Measurements from ENCODE around the gene DIAPH2. TPM values are rescaled to one million over a fixed set of nuclear protein-coding genes. Genes with fewer than 3 reads are reported as not detected.
"Not testable (repeated sequence)": the region's sequence is repeated elsewhere in the genome, so short reads cannot be mapped to it uniquely, and the experiment has no call there.

DIAPH2 gene
- polyA plus RNA-seq, 12 donors, result 8.0 to 13.0 (median 9.7) TPM; not detected in 1

DNA sequence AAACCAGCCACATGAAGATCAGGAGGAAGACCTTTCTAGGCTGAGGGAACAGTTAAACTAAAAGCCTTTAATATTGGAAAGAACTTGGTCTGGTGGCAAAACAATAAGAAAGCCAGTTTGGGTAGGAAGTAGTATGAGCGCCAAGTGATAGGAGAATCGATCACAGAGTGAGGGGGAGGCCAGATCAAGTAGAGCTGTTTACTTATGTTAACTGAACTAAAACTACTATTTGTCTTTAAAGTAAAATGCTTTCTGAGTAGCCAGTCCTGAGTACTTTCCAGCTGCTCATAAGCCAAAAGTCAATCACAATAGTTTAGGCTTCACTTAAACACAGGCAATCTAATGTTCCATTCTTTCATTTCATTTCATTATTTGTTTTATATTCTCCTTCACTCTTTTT lies 136.3 kb downstream of the DIAPH2 start:
- no peak for DNase-seq

DNA sequence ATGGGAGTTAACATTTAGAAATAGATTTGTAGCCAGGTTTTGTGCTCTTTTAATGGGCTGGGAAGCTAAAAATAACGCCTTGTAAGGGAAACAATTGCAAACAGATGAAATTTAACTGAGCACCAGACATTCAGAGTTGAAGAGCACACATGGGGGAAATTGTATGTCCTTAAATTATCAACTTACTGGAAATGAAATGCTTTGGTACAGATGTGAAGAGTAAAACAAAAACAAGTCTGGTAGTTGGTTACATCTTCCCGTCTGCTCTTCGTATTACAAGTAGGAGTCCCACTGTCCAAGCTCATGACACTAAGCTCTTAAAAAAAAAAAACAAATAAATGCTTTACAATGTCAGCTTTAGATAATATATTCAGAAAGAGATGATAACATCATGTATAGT lies 139.5 kb downstream of the DIAPH2 start:
- DNase-seq, result no peak

- DNase-seq, result no peak
These were observed 148.7 kb downstream of the DIAPH2 start for GRCh38 chrX:96833333-96833732.

DNA sequence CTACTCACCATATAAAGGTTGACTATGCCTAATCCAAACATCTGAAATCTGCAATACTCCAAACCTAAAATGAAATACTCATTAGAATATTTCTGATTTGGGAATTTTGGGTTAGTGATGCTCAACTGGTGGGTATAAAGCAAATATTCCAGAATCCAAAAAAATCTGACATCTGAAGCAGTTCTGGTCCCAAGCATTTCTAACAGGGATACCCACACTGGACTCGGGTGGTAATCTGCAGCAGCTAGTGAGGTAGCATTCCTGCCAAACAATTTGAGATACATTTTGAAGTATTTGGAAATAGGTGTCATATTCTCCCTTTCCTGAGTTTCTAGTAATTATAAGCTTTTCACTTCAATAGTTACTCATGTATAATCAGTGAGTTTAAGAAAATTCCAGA lies 149.5 kb downstream of the DIAPH2 start:
- DNase-seq, result no peak

- no peak for DNase-seq
These were observed 151.1 kb downstream of the DIAPH2 start for GRCh38 chrX:96835660-96836289.

DNA sequence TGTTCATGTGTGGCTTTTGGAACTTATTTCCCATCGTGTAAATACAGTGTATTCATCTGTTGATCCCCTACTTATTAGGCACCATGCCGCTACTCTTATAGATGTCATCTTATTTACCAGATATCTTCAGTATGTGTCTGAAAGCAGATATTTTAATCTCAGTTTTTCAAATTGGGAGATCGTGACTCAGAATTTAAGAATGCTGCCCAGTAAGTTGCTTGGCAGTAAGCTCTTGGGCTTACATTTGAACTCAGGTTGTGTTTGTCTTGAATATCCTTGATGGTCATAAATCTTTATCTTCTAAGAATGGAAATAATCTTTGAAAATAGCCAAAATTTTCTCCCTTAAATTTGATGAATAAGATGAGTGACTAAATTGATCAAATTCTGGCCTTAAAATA lies 153.2 kb downstream of the DIAPH2 start:
- no peak for DNase-seq

DNA sequence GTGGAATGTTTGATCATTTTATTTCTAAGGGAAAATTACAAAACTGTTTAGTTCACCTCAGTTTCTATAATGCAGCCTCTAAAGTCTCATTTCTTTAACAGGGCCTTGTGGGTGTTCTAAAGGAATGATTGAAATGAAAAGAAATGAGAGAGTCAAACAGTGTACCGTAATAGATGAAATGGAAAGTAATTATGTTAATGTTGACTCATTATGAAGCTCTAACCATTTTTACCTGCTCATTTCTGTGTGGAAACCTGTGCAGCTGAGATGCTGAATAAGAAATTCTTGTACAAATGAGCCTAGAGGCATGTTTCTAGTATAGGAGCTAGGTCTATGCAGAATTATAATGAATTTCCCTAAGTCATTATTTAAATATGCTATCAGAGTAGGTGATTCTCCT lies 153.9 kb downstream of the DIAPH2 start:
- DNase-seq, result no peak

DNA sequence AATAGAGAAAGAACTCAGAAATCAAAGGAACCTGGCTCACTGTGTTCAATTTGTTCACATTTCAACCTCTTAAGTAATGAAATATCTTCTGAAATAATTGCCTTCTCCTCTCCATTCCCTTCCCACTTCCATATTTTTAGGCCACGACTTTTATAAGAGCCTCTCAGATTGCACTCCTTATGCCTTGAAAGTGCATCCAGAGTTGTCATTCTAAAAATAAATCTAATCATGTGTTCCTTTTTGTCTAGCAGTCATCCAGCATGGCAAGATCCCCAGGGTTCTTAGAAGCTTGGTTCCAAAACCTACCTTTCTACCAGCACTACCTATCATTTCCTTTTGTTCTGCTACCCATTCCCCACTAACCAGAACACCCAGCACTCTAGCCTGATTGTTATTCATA lies 156.7 kb downstream of the DIAPH2 start:
- no peak for DNase-seq

- DNase-seq, result not testable (repeated sequence)
These were observed 157.2 kb downstream of the DIAPH2 start for GRCh38 chrX:96841866-96842265.

DNA sequence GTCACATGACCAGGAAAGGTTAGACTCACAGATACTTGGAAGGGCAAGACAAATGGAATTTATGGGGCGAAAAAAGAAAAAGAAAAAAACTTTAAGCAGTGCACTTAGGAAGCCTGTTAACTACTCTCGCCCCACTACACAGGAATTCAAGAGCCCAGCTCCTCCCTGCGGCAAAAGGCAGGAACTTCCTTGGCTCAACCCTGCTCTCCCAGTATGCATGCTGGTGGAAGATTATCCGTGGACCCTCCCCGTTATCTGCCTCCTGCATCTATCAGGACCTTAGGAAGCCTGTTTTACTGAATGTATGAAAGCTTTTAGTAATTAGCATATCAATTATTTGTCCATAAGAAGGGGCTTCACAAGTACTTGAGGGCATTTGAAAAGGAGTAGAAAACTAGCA lies 158.9 kb downstream of the DIAPH2 start:
- no peak for DNase-seq

DNA sequence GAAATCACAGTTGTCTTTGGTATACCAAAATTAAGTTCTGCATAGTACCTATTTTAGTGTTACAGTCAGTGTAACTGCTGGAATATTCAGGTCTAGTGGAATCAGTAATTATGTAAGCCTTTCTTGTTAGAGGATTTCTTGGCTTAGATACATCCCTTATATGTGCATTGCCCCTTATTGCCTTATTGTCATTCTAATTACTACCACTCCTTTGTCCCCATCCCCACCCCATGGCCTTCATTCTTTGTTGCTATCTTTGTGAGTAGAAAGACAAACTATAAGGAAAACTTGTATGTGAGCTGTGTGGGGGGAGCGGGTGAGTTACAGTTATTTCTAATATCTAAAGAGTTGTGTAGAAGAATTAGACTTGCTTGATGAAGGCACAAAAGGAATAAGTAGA lies 162.2 kb downstream of the DIAPH2 start:
- DNase-seq, result no peak

DNA sequence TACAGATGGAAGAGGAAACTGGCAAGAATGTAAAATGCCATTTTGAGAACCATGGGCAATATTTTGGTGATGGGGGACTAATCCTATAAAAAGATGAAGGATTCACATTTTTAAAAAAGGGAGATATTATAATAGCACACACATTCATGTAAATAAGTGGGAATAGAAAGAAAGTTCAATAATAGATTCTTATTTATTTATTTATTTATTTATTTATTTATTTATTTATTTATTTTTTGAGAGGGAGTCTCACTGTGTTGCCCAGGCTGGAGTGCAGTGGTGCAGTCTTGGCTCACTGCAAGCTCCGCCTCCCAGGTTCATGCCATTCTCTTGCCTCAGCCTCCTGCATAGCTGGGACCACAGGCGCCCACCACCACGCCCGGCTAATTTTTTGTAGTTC lies 174.8 kb downstream of the DIAPH2 start:
- not testable (repeated sequence) for DNase-seq

DNA sequence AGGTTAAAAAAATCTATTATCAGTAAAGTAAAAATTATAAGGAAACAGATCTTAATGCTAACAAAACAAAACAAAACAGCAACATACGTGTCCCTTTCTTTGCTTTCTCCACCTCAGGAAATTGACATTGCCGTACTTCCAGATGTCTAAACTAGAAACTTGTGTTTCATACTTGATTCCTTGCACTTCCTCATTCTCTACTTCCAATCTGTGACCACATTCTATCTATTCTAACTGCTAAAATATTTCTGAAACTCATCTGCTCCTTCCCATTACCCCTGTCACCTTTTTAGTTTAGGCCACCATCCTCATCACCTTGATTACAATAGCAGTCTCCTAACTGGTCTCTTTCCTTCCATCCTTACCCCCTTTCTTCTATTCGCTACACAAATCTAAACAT lies 176.6 kb downstream of the DIAPH2 start:
- DNase-seq, result no peak

GRCh38 chrX:96861661-96862060 lies 177.0 kb downstream of the DIAPH2 start:
- DNase-seq, result no peak

GRCh38 chrX:96883608-96884007 lies 199.0 kb downstream of the DIAPH2 start, which contains the start of gene RPA4:
Gene RPA4, plus strand, starts transcription at chrX:96883908. Its CDS starts 403 bp downstream, at chrX:96884311.
- DNase-seq, result no peak

DNA sequence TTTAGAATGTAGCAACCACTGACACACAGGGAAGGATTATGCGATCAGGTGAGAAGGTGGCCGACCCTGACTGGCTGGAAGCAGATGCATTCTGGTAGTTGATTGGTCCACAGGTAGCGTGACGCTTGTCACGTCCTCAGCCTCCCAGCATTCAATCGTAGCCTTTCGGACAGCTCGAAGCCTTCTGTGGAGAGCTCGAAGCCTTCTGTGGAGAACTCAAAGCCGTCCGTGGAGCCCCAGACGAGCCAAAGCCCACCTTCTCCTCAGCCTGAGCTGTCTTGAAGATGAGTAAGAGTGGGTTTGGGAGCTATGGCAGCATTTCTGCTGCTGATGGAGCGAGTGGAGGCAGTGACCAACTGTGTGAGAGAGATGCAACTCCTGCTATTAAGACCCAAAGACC lies 199.4 kb downstream of the DIAPH2 start:
- DNase-seq, result no peak

- DNase-seq, result no peak
These were observed 205.1 kb downstream of the DIAPH2 start for GRCh38 chrX:96889726-96890125.

DNA sequence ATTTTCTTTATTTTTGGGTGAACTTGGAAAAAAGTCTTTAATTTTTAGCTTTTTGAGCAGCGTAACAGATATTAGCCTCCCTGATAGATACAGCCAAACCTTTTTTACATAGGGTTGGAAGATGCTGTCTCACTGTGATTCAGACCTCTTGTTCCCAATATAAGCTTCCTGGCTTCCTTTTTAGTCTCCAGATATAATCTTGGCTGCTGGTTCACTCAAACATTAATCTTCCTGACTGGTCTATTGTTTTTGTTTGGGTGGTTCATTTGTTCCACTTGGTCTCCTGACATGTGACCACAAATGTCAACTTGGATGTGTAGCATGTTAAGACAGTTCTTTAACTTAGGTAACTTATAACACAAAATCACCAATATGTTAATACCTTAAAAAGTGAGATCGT lies 222.1 kb downstream of the DIAPH2 start:
- DNase-seq, result no peak

GRCh38 chrX:96907516-96908272 lies 223.1 kb downstream of the DIAPH2 start:
- no peak for DNase-seq

DNA sequence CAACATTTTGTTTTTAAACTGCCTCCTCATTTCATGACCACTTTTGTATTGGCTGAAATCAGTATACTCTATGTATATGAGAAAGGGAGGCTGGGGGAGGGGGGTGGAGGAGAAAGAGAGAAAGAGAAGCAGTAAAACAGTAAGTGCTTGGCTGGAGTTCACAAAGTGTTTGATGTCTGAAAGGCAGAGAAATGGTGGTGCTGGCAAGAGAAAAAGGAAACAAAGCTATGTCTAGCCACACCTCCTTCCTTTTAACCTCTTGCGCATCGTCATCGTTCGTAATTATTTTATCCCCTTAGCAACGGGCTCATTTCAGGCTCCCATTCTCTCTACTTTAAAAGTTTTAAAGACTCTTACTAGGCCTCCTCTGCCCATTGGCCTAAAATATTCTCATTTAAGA lies 224.6 kb downstream of the DIAPH2 start:
- no peak for DNase-seq

DNA sequence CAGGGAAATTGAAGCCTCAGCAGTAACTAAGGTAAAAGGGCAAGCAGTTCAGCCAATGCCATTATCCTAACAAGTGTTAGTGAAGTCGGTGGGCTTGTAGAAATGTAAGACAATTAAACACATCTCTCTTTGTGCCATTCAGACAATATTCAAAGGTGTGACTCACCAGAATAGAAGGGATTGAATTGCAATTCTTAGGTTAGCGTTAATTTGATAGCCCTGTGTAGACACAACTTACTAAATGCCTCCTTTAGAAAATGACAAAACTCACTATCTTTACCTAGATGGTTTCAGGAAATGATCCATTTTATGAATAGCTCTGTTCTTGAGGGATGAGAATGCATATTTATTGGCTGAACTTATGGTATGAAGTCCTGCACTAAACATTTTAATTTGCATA lies 234.2 kb downstream of the DIAPH2 start:
- DNase-seq, result no peak

- no peak for DNase-seq
These were observed 235.0 kb downstream of the DIAPH2 start for GRCh38 chrX:96919672-96920071.

GRCh38 chrX:96924581-96924980 lies 239.9 kb downstream of the DIAPH2 start:
- DNase-seq, result no peak

DNA sequence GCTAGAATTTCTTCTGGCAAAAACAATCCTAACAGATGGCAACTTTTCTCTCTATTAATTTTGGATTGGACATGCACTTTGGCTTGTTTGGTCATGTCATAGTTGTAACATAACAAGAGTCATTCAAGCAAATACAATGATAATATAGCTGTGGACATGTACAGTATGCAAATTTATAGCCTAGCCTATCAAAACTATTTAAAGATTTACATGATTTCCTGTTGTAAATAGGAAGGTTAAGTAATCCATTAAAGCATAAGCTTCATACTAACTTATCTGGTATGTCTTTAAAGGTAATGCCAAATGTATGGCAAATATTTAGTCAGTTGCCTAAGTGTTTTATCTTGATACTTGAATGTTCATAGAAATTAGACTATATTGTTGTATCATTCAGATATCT lies 244.4 kb downstream of the DIAPH2 start:
- DNase-seq, result no peak
